Measurements from ENCODE around the gene MUS81. TPM values are rescaled to one million over a fixed set of nuclear protein-coding genes. Genes with fewer than 3 reads are reported as not detected.

The MUS81 gene
- total RNA-seq, 2 experiments from 2014 or later = 54.7 to 60.2 TPM

GRCh38 chr11:65912845-65913244, 52.6 kb downstream of the MUS81 start:
- Mint-ChIP-seq H3K9me3 (no peaks in the 10 kb centered on the region), H3K4me3 (no peak overlapping the region), H3K4me1 (ENCODE audit: low read depth) (peaks cover 26% of the 10 kb centered on the region), H3K36me3 (ENCODE audit: low read depth) (peaks cover 7% of the 10 kb centered on the region), H3K27me3 (peaks cover 4% of the 10 kb centered on the region), H3K27ac (no peak overlapping the region)
- ChIA-PET CTCF (interaction anchor here (1.2 to 1.5 kb wide), 2 partner anchors 10 to 28 kb away, joined by 3 read pairs; no protein-coding TSS in a partner anchor), POLR2A (interaction anchor here (2.5 kb wide), 1 partner anchor 12 kb away, joined by 12 read pairs; the partner anchor contains the start of gene FOSL1)
- ATAC-seq (peak; percentile 32), DNase-seq (no peak)
- intact Hi-C loops (cut with micrococcal nuclease) = no loop called here
- TF ChIP-seq, protein P1, sequence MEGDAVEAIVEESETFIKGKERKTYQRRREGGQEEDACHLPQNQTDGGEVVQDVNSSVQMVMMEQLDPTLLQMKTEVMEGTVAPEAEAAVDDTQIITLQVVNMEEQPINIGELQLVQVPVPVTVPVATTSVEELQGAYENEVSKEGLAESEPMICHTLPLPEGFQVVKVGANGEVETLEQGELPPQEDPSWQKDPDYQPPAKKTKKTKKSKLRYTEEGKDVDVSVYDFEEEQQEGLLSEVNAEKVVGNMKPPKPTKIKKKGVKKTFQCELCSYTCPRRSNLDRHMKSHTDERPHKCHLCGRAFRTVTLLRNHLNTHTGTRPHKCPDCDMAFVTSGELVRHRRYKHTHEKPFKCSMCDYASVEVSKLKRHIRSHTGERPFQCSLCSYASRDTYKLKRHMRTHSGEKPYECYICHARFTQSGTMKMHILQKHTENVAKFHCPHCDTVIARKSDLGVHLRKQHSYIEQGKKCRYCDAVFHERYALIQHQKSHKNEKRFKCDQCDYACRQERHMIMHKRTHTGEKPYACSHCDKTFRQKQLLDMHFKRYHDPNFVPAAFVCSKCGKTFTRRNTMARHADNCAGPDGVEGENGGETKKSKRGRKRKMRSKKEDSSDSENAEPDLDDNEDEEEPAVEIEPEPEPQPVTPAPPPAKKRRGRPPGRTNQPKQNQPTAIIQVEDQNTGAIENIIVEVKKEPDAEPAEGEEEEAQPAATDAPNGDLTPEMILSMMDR (IDR thresholded peaks at IDR 0.05) = no peak

DNA sequence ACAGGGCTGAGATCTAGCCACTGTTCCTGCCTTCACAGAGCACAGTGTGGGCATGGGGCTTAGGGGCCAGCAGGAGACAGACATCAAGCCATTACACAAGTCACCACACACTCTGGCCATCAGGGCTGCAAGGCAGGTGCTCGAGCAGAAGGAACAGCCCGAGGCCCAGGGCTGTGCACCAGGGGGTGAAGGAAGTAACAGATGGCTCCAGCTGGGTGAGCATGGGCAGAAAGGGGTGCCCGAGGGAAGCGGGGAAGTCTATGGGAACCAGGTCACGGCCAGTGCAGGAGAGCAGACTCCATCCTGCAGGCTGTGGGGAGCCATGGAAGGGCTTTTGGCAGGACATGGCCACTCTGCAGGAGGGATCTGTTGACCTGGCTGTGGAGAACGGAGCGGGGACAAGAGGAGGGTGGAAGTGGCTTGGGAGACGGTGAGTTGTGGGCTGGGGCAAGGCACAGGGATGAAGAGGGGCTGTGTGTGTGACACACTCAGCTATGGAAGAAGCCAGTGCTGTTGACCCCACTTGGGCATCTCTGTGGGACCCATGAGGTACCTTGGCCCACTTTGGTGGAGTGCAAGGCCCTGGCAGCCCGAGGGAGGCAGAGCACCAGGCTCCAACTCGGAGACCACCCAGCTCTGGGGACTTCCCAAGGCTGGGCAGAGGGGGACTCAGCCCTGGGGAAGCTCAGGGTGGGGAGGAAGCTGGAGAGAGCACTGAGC, 55.0 kb downstream of the MUS81 start:
- H3K36me3 Mint-ChIP-seq (ENCODE audit: low read depth) = peaks cover 9% of the 10 kb centered on the region
- H3K27me3 Mint-ChIP-seq = no peaks in the 10 kb centered on the region
- no peaks in the 10 kb centered on the region for H3K9me3 Mint-ChIP-seq
- H3K4me1 Mint-ChIP-seq (ENCODE audit: low read depth) = peaks cover 24% of the 10 kb centered on the region
- H3K27ac Mint-ChIP-seq = no peak overlapping the region
- DNase-seq (no peak), ATAC-seq (no peak)
- H3K4me3 Mint-ChIP-seq = no peak overlapping the region
- ChIA-PET CTCF (interaction anchor here (0.7 to 1.8 kb wide), 4 partner anchors 14 to 31 kb away, joined by 3 to 4 read pairs (median 3); no protein-coding TSS in a partner anchor), POLR2A (interaction anchor here (0.9 to 2.0 kb wide), 5 partner anchors 14 to 43 kb away, joined by 3 to 8 read pairs (median 4); partner anchors contain the start of gene CCDC85B)
- intact Hi-C loops (cut with micrococcal nuclease) = no loop called here
- TF ChIP-seq, protein P1 (IDR thresholded peaks at IDR 0.05) = no peak

DNA sequence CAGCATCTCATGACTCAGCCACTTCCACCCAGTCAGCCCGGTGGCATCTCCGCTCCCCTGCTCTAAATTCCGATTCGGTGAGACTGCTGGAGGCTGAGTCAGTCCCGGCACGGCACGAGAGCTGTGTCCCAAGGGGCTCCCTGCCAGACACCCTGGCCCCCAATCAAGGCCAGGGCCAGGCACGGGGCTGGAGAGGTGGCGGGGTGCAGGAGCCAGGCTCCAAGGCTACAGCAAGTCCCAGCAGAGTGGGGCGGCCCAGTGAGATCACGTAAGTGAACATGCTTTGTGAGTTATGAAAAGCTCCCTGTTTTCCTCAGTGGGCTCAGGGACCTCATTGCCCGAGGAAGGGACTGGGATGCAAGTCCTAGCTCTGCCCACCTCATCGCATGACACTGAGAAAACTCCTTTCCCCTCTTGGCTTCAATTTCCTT, 55.6 kb downstream of the MUS81 start:
- Mint-ChIP-seq H3K27me3 (no peaks in the 10 kb centered on the region), H3K9me3 (no peaks in the 10 kb centered on the region), H3K4me3 (no peak overlapping the region), H3K27ac (no peak overlapping the region), H3K4me1 (ENCODE audit: low read depth) (peaks cover 28% of the 10 kb centered on the region), H3K36me3 (ENCODE audit: low read depth) (peaks cover 11% of the 10 kb centered on the region)
- DNase-seq = no peak
- ATAC-seq = no peak
- ChIA-PET CTCF (interaction anchor here (0.7 to 1.8 kb wide), 4 partner anchors 14 to 32 kb away, joined by 3 to 4 read pairs (median 3); no protein-coding TSS in a partner anchor), POLR2A (interaction anchor here (1.1 to 2.0 kb wide), 3 partner anchors 14 to 22 kb away, joined by 3 to 8 read pairs (median 6); no protein-coding TSS in a partner anchor)
- TF ChIP-seq, protein P1 (IDR thresholded peaks at IDR 0.05) = no peak
- intact Hi-C loops (cut with micrococcal nuclease) = no loop called here

Other genes with a start within 250 kb of the MUS81 start
- gene MAP3K11, start 246.2 kb upstream of the MUS81 start, total RNA-seq = 10 to 100 TPM; 40.3 to 45.6 TPM
- 10 to 100 TPM; 34.3 to 34.4 TPM for gene PCNX3, start 244.7 kb upstream of the MUS81 start, total RNA-seq
- 100 to 1,000 TPM; 172 to 180 TPM for gene SIPA1, start 222.3 kb upstream of the MUS81 start, total RNA-seq
- gene RELA, start 197.5 kb upstream of the MUS81 start, total RNA-seq = 10 to 100 TPM; 65.6 to 72.5 TPM
- gene KAT5, start 148.2 kb upstream of the MUS81 start, total RNA-seq = 10 to 100 TPM; 67.7 to 71.8 TPM
- gene RNASEH2C, start 139.6 kb upstream of the MUS81 start, total RNA-seq = 100 to 1,000 TPM; 101 to 109 TPM
- gene AP5B1, start 79.5 kb upstream of the MUS81 start, total RNA-seq = 10 to 100 TPM; 30.9 to 31.1 TPM
- gene OVOL1, start 73.4 kb upstream of the MUS81 start, total RNA-seq = 1 to 10 TPM in 1 of 2 experiments, under 1 TPM in 1; 0.90 to 1.2 TPM
- gene SNX32, start 26.5 kb upstream of the MUS81 start, total RNA-seq = 1 to 10 TPM; 1.6 to 2.1 TPM
- gene CFL1, start 2.3 kb upstream of the MUS81 start, total RNA-seq = 1,000 to 10,000 TPM; 1,059 to 1,062 TPM
- 10 to 100 TPM; 17.1 to 18.0 TPM for gene EFEMP2, start 12.4 kb downstream of the MUS81 start, total RNA-seq
- 100 to 1,000 TPM; 124 to 126 TPM for gene CTSW, start 19.4 kb downstream of the MUS81 start, total RNA-seq
- gene FIBP, start 28.0 kb downstream of the MUS81 start, total RNA-seq = 10 to 100 TPM; 78.8 to 79.9 TPM
- 10 to 100 TPM; 68.8 to 72.4 TPM for gene CCDC85B, start 30.2 kb downstream of the MUS81 start, total RNA-seq
- gene FOSL1, start 40.0 kb downstream of the MUS81 start, total RNA-seq = 10 to 100 TPM in 1 of 2 experiments, 1 to 10 TPM in 1; 9.9 to 10.2 TPM
- gene C11orf68, start 58.6 kb downstream of the MUS81 start, total RNA-seq = 10 to 100 TPM; 26.2 to 26.3 TPM
- gene DRAP1, start 59.0 kb downstream of the MUS81 start, total RNA-seq = 100 to 1,000 TPM; 135 TPM
- not detected for gene TSGA10IP, start 85.0 kb downstream of the MUS81 start, total RNA-seq
- 10 to 100 TPM; 58.3 to 63.9 TPM for gene SART1, start 101.3 kb downstream of the MUS81 start, total RNA-seq
- gene EIF1AD, start 141.7 kb downstream of the MUS81 start, total RNA-seq = 10 to 100 TPM; 44.4 to 45.6 TPM
- 100 to 1,000 TPM; 267 to 311 TPM for gene BANF1, start 142.1 kb downstream of the MUS81 start, total RNA-seq
- gene CST6, start 151.6 kb downstream of the MUS81 start, total RNA-seq = under 1 TPM in 1 of 2 experiments, not detected in 1; 0.50 TPM
- gene CATSPER1, start 166.0 kb downstream of the MUS81 start, total RNA-seq = not detected
- 1 to 10 TPM in 1 of 2 experiments, under 1 TPM in 1; 0.51 to 1.0 TPM for gene GAL3ST3, start 188.7 kb downstream of the MUS81 start, total RNA-seq
- 100 to 1,000 TPM; 255 to 278 TPM for gene SF3B2, start 191.9 kb downstream of the MUS81 start, total RNA-seq
- 10 to 100 TPM; 76.3 to 78.3 TPM for gene PACS1, start 209.8 kb downstream of the MUS81 start, total RNA-seq

Data from activated CD8-positive, alpha-beta T cell treated with anti-CD3 and anti-CD28 coated beads for 36 hours (primary cell).